Hepatocyte (in vitro differentiated cells): Measurements from ENCODE around the gene ZNF669. TPM values are rescaled to one million over a fixed set of nuclear protein-coding genes. Genes with fewer than 3 reads are reported as not detected.

Experiments
- DNase-seq: peaks from one replicate; pipeline ENCODE4 v3.0.0-alpha.2; 2016; ENCODE audit warnings: low spot score
- H2AFZ ChIP-seq: fragments of 200-600 bp; sonication (generic); 2 replicates; pipeline ENCODE4 v1.6.0; 2016; ENCODE audit warnings: antibody characterized with exemption, mild to moderate bottlenecking
- H3K27ac ChIP-seq: fragments of 200-600 bp; sonication (generic); 2 replicates; pipeline ENCODE4 v1.5.1; 2016; ENCODE audit warnings: mild to moderate bottlenecking
- H3K27me3 ChIP-seq: fragments of 200-600 bp; sonication (generic); 2 replicates; pipeline ENCODE4 v1.6.1; 2016
- H3K36me3 ChIP-seq: fragments of 200-600 bp; sonication (generic); replicated peaks from 2 replicates; pipeline ENCODE4 v1.5.1; 2016; ENCODE audit warnings: low read depth; ENCODE audit not compliant: insufficient read depth
- H3K4me1 ChIP-seq: fragments of 200-600 bp; sonication (generic); 2 replicates; pipeline ENCODE4 v1.5.1; 2016; ENCODE audit warnings: mild to moderate bottlenecking, moderate library complexity; ENCODE audit not compliant: insufficient read depth
- H3K4me2 ChIP-seq: fragments of 200-600 bp; sonication (generic); 2 replicates; pipeline ENCODE4 v1.6.0; 2016
- H3K4me3 ChIP-seq: fragments of 200-600 bp; sonication (generic); 2 replicates; pipeline ENCODE4 v1.5.1; 2016; ENCODE audit warnings: mild to moderate bottlenecking
- H3K79me2 ChIP-seq: fragments of 200-600 bp; sonication (generic); 2 replicates; pipeline ENCODE4 v1.6.0; 2017; ENCODE audit warnings: mild to moderate bottlenecking
- H3K9me2 ChIP-seq: fragments of 200-600 bp; sonication (generic); replicated peaks from 2 replicates; pipeline ENCODE4 v1.6.0; 2017; ENCODE audit warnings: mild to moderate bottlenecking; ENCODE audit not compliant: insufficient read depth
- H3K9me3 ChIP-seq: fragments of 200-600 bp; sonication (generic); 2 replicates; pipeline ENCODE4 v1.5.1; 2016; ENCODE audit warnings: low read depth, mild to moderate bottlenecking
- H4K20me1 ChIP-seq: fragments of 200-600 bp; sonication (generic); 2 replicates; pipeline ENCODE4 v1.6.0; 2016; ENCODE audit warnings: mild to moderate bottlenecking; ENCODE audit not compliant: insufficient read depth, poor library complexity, severe bottlenecking
- EZH2 ChIP-seq: fragments of 200-600 bp; sonication (generic); IDR thresholded peaks from 2 replicates; pipeline ENCODE4 v1.6.1; 2016; ENCODE audit warnings: antibody characterized with exemption, mild to moderate bottlenecking, borderline replicate concordance
- EZH2phosphoT487 ChIP-seq: fragments of 200-600 bp; sonication (generic); IDR thresholded peaks from one replicate; pipeline ENCODE4 v1.6.1; 2018; ENCODE audit warnings: antibody characterized with exemption, mild to moderate bottlenecking, low read depth, moderate library complexity; ENCODE audit not compliant: unreplicated experiment, severe bottlenecking
- WGBS: methylation state at CpG from one replicate; pipeline ENCODE4 v1.1.6; 2016; ENCODE audit warnings: low lambda C conversion rate; ENCODE audit errors: missing lambda C conversion rate; 5-methylcytosine and 5-hydroxymethylcytosine counted together
- polyA plus RNA-seq: library from polyadenylated mRNA; unstranded; fragments of >200 nt; fragmentation: Nextera tagmentation; extraction: Ambion mirVana; gene quantifications from 2 replicates; pipeline ENCODE4 v1.2.1, GENCODE V29; 2016
- total RNA-seq: library from RNA; depleted of rRNA; stranded (reverse); fragments of >200 nt; gene quantifications from 2 replicates; pipeline ENCODE4 v1.2.3, GENCODE V29; 2014
- TF ChIP-seq, protein P1 (sequence below): fragments of 200-600 bp; sonication (generic); IDR thresholded peaks from 2 replicates; pipeline ENCODE4 v1.5.1; 2016; ENCODE audit warnings: antibody characterized with exemption, mild to moderate bottlenecking; ENCODE audit not compliant: poor library complexity

The ZNF669 gene
- total and polyA plus RNA-seq, 2 experiments from 2014 or later = 6.9 to 11.9 TPM

DNA sequence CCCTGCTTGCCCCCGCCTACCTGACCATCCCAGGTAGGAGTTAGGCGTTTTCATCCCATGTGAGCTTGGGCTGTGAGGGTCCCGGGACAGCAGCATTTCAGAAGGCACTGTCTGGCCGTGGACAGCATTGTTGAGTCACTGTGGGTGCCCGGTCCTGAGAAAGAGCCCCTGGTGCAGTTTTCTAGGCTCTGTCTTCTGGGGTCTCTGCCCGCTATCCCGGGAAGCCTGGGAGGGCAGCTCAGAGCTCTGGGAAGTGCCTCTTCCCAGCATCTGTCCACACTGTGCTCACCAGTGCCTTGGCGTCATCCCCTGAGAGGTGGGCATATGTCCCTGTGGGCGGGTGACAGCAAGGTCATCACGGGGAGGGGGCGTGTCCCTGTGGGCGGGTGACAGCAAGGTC lies 11.4 kb upstream of the ZNF669 start:
- no peak for TF ChIP-seq EZH2
- H3K36me3 ChIP-seq = no peaks in the 10 kb centered on the region
- no peaks in the 10 kb centered on the region for H3K27me3 ChIP-seq
- no peak overlapping the region for H3K4me2 ChIP-seq
- no peaks in the 10 kb centered on the region for H4K20me1 ChIP-seq
- 90% methylated on average over 10 of the region's 12 CpGs for WGBS
- no peak overlapping the region for H3K4me3 ChIP-seq
- H2AFZ ChIP-seq = no peak overlapping the region
- H3K4me1 ChIP-seq = peaks cover 5% of the 10 kb centered on the region
- H3K9me2 ChIP-seq = no peaks in the 10 kb centered on the region
- H3K9me3 ChIP-seq = no peaks in the 10 kb centered on the region
- H3K79me2 ChIP-seq = no peaks in the 10 kb centered on the region
- no peak for DNase-seq
- no peak overlapping the region for H3K27ac ChIP-seq

DNA sequence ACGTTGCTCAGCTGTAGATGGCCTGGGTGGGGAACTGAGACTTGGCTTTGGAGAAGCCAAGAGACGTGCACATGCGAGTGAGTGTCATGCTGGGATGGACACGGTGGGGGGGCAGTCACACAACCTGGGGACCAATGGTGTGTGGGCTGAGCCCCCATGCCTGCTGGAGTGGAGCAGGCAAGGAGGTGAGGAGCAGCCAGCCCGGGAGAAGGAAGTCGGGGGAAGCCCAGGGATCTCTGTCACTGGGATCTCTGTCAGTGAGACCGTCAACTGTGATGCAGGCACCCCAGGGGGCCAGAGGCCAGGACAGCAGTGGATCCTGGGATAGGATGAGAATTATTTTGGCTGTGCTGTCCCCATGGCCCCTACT lies 11.0 kb upstream of the ZNF669 start:
- Histone ChIP-seq H3K36me3 (no peaks in the 10 kb centered on the region), H3K4me2 (no peak overlapping the region), H3K9me2 (no peaks in the 10 kb centered on the region), H3K4me1 (peaks cover 5% of the 10 kb centered on the region), H3K27ac (no peak overlapping the region), H3K9me3 (no peaks in the 10 kb centered on the region), H3K79me2 (peaks cover under 1% of the 10 kb centered on the region), H4K20me1 (no peaks in the 10 kb centered on the region), H3K4me3 (no peak overlapping the region), H2AFZ (no peak overlapping the region), H3K27me3 (no peaks in the 10 kb centered on the region)
- TF ChIP-seq EZH2phosphoT487 = no peak
- TF ChIP-seq, protein P1, sequence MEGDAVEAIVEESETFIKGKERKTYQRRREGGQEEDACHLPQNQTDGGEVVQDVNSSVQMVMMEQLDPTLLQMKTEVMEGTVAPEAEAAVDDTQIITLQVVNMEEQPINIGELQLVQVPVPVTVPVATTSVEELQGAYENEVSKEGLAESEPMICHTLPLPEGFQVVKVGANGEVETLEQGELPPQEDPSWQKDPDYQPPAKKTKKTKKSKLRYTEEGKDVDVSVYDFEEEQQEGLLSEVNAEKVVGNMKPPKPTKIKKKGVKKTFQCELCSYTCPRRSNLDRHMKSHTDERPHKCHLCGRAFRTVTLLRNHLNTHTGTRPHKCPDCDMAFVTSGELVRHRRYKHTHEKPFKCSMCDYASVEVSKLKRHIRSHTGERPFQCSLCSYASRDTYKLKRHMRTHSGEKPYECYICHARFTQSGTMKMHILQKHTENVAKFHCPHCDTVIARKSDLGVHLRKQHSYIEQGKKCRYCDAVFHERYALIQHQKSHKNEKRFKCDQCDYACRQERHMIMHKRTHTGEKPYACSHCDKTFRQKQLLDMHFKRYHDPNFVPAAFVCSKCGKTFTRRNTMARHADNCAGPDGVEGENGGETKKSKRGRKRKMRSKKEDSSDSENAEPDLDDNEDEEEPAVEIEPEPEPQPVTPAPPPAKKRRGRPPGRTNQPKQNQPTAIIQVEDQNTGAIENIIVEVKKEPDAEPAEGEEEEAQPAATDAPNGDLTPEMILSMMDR = no peak
- 77% methylated on average over 7 of the region's 7 CpGs for WGBS
- no peak for DNase-seq

DNA sequence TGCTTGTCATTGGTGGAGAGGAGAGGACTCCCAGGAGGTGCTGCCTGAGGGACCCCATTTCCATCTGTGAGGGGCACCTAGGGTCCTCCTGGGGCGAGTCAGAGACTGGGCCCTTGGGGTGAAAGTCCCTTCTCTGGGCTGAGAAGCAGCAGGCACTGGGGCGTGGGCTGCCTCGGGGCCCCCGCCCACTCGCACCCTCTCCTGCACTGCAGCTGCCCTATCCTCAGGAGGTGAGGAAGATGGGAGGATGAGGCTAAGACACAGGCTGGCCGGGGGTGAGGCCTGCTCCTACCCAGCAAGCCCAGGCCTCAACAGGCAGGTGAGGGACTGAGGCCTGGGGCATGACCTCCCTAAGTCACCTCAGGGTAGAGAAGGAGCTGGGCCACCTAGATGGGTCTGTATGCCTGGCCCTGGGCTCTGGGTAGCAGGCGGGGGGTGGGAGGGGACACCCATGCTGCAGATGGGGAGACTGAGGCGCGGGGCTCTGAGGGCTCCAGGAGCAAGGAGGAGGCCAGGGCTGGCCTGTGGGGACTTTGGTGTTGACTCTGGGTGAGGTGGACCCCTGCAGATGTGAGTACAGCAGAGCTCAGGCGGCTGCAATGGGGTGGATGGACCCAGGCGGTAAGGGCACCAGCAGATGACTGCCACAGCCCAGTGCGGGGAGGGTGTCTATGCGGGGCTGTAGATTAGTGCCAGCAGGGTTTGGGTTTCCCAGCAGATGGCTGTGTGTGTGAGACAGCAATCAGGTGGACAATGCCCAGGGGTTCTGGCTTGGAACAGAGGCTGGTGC lies 10.4 kb upstream of the ZNF669 start:
- no peak overlapping the region for H3K4me2 ChIP-seq
- H3K9me2 ChIP-seq = no peaks in the 10 kb centered on the region
- H3K36me3 ChIP-seq = no peaks in the 10 kb centered on the region
- no peaks in the 10 kb centered on the region for H3K9me3 ChIP-seq
- no peaks in the 10 kb centered on the region for H3K27me3 ChIP-seq
- no peak for TF ChIP-seq EZH2phosphoT487
- TF ChIP-seq, protein P1 = no peak
- no peak for TF ChIP-seq EZH2
- WGBS = 96% methylated on average over 10 of the region's 13 CpGs
- no peak overlapping the region for H3K4me3 ChIP-seq
- H3K79me2 ChIP-seq = peaks cover 6% of the 10 kb centered on the region
- H3K4me1 ChIP-seq = peaks cover 5% of the 10 kb centered on the region
- no peak overlapping the region for H3K27ac ChIP-seq
- no peak overlapping the region for H2AFZ ChIP-seq
- no peak for DNase-seq
- H4K20me1 ChIP-seq = no peaks in the 10 kb centered on the region

DNA sequence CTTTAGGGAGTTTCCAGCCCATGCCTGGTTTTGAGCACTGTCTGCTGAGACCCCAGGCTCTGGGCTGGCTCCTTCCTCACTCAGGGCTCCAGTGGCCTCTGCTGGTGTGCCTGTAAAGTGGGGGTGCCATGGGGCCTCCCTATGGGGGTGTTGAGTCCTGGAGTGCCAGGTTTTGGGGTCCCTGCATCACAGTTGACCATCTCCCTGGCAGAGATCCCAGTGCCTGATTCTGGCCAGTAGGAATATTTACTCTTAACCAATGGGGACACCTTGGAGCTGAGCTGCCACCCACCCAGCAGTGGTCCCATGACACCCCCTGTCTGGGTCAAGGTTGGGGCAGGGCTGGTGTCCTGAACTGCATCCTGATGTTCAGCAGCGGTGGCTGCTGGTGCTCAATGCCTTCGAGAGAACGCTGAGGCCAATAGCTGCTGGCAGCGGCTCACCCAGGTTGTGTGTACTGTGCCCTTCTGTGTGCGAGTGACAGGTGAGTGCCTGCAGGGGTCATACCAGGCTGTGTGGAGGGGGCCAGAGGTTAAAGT lies 9.6 kb upstream of the ZNF669 start:
- Histone ChIP-seq H3K9me3 (no peaks in the 10 kb centered on the region), H3K27ac (no peak overlapping the region), H3K4me2 (no peak overlapping the region), H3K79me2 (peaks cover 6% of the 10 kb centered on the region), H4K20me1 (no peaks in the 10 kb centered on the region), H2AFZ (no peak overlapping the region), H3K4me1 (peaks cover 5% of the 10 kb centered on the region), H3K36me3 (no peaks in the 10 kb centered on the region), H3K4me3 (no peak overlapping the region), H3K27me3 (no peaks in the 10 kb centered on the region), H3K9me2 (no peaks in the 10 kb centered on the region)
- TF ChIP-seq EZH2phosphoT487 (no peak), EZH2 (no peak)
- TF ChIP-seq, protein P1 = no peak
- no peak for DNase-seq
- 95% methylated on average over 5 of the region's 5 CpGs for WGBS
